Ishikawa (cell line): ENCODE measurements around the gene PLXNB1.
A peak's percentile ranks its signal among the peaks of the same experiment; 100 is the strongest.

Source experiments
- CEBPB ChIP-seq: IDR thresholded peaks from 2 replicates; pipeline ENCODE4 v1.6.1; 2012
- CREB1 ChIP-seq: IDR thresholded peaks from 2 replicates; pipeline ENCODE4 v1.6.1; 2012; ENCODE audit warnings: low read depth
- EGR1 ChIP-seq: IDR thresholded peaks from 2 replicates; pipeline ENCODE4 v1.6.1; 2012
- EP300 ChIP-seq: IDR thresholded peaks from 2 replicates; pipeline ENCODE4 v1.6.1; 2012; ENCODE audit warnings: borderline replicate concordance
- FOXM1 ChIP-seq: IDR thresholded peaks from 2 replicates; pipeline ENCODE4 v1.6.1; 2012; ENCODE audit warnings: low read depth, borderline replicate concordance
- MAX ChIP-seq: IDR thresholded peaks from 2 replicates; pipeline ENCODE4 v1.6.1; 2012
- NFIC ChIP-seq: IDR thresholded peaks from 2 replicates; pipeline ENCODE4 v1.6.1; 2012
- RAD21 ChIP-seq: IDR thresholded peaks from 2 replicates; pipeline ENCODE4 v1.6.1; 2012; ENCODE audit warnings: low read depth
- TAF1 ChIP-seq: IDR thresholded peaks from 2 replicates; pipeline ENCODE4 v1.6.1; 2012; ENCODE audit warnings: low read depth, mild to moderate bottlenecking
- TCF12 ChIP-seq: IDR thresholded peaks from 2 replicates; pipeline ENCODE4 v1.6.1; 2012; ENCODE audit warnings: low read depth
- TEAD4 ChIP-seq: IDR thresholded peaks from 2 replicates; pipeline ENCODE4 v1.6.1; 2012
- YY1 ChIP-seq: IDR thresholded peaks from 2 replicates; pipeline ENCODE4 v1.6.1; 2012; ENCODE audit warnings: low read depth
- ZBTB7A ChIP-seq: IDR thresholded peaks from 2 replicates; pipeline ENCODE4 v1.6.1; 2012; ENCODE audit warnings: low read depth
- TF ChIP-seq, protein P1 (sequence below): IDR thresholded peaks from 2 replicates; pipeline ENCODE4 v1.6.1; 2012
- TF ChIP-seq, protein P2 (sequence below): IDR thresholded peaks from 2 replicates; pipeline ENCODE4 v1.6.1; 2012; ENCODE audit warnings: low read depth, mild to moderate bottlenecking

PLXNB1 gene

GRCh38 chr3:48441940-48442339, 12.1 kb upstream of the PLXNB1 start:
- TF ChIP-seq FOXM1 (no peak), EGR1 (no peak), CEBPB (no peak), ZBTB7A (no peak), MAX (no peak), EP300 (no peak), TCF12 (no peak), TEAD4 (no peak), RAD21 (no peak), YY1 (no peak)
- TF ChIP-seq, protein P1, sequence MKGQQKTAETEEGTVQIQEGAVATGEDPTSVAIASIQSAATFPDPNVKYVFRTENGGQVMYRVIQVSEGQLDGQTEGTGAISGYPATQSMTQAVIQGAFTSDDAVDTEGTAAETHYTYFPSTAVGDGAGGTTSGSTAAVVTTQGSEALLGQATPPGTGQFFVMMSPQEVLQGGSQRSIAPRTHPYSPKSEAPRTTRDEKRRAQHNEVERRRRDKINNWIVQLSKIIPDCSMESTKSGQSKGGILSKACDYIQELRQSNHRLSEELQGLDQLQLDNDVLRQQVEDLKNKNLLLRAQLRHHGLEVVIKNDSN = no peak

GRCh38 chr3:48440590-48440958, 10.7 kb upstream of the PLXNB1 start:
- TF ChIP-seq MAX (no peak), FOXM1 (no peak), RAD21 (no peak), NFIC (no peak), TEAD4 (no peak), ZBTB7A (no peak), CREB1 (no peak), TAF1 (no peak), CEBPB (no peak), EGR1 (no peak), EP300 (no peak), TCF12 (no peak), YY1 (no peak)
- TF ChIP-seq, protein P1 = no peak
- TF ChIP-seq, protein P2, sequence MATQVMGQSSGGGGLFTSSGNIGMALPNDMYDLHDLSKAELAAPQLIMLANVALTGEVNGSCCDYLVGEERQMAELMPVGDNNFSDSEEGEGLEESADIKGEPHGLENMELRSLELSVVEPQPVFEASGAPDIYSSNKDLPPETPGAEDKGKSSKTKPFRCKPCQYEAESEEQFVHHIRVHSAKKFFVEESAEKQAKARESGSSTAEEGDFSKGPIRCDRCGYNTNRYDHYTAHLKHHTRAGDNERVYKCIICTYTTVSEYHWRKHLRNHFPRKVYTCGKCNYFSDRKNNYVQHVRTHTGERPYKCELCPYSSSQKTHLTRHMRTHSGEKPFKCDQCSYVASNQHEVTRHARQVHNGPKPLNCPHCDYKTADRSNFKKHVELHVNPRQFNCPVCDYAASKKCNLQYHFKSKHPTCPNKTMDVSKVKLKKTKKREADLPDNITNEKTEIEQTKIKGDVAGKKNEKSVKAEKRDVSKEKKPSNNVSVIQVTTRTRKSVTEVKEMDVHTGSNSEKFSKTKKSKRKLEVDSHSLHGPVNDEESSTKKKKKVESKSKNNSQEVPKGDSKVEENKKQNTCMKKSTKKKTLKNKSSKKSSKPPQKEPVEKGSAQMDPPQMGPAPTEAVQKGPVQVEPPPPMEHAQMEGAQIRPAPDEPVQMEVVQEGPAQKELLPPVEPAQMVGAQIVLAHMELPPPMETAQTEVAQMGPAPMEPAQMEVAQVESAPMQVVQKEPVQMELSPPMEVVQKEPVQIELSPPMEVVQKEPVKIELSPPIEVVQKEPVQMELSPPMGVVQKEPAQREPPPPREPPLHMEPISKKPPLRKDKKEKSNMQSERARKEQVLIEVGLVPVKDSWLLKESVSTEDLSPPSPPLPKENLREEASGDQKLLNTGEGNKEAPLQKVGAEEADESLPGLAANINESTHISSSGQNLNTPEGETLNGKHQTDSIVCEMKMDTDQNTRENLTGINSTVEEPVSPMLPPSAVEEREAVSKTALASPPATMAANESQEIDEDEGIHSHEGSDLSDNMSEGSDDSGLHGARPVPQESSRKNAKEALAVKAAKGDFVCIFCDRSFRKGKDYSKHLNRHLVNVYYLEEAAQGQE = no peak

DNA sequence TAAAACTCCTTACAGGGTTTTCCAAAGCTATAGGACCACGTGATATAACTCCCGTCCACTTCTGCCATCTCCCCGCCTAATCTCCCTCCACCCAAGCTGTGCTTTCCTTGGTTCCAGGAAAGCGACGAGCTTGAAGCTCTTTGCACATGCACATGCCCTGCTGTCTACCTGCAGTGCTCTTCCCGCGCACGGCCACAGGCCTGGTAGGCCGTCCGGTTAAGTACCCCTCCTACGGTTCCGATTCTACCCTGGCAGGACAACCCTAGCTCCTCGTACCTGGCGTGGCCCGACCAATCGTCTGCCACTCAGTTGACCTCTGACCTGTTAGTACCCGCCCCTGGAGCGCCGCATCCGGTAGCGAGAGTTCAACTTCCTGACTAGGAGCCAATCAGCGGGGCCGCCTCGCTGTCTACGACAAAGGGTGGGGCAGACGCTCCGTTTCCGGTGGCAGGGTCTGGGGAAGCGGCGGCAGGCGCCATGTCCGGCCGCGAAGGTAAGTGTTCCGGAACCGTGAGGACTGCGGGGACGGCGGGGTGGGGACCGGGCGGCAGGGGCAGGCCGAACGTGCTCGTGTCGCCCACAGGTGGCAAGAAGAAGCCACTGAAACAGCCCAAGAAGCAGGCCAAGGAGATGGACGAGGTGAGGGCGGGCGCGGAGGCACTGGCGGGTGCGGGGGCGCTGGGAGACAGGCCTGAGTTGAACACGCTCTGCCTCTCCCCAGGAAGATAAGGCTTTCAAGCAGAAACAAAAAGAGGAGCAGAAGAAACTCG, 10.1 kb upstream of the PLXNB1 start, which contains the start of the genes CCDC51 and TMA7:
CCDC51 (minus strand) TSS at position 300 of the 770 bp plus-strand sequence. CDS start 4,991 bp downstream, outside the sequence.
TMA7 (plus strand) TSS at position 438 of the 770 bp plus-strand sequence; CDS start at position 478, 40 bp downstream.
- TF ChIP-seq EGR1 = peak; percentile 19; the same call in 1 of the 2 replicates
- TF ChIP-seq, protein P1 = peak; percentile 82
- no peak for TF ChIP-seq ZBTB7A
- TF ChIP-seq CEBPB = no peak
- TF ChIP-seq MAX = peak; percentile 95
- TF ChIP-seq, protein P2 = no peak
- TF ChIP-seq TEAD4 = no peak
- no peak for TF ChIP-seq FOXM1
- peak; percentile 83 for TF ChIP-seq CREB1
- TF ChIP-seq YY1 = peak; percentile 91
- no peak for TF ChIP-seq TCF12
- TF ChIP-seq TAF1 = peak; percentile 68
- no peak for TF ChIP-seq NFIC
- 0 out of 2 replicates have a peak, but pooled peaks have one; percentile 12 for TF ChIP-seq EP300
- TF ChIP-seq RAD21 = no peak

DNA sequence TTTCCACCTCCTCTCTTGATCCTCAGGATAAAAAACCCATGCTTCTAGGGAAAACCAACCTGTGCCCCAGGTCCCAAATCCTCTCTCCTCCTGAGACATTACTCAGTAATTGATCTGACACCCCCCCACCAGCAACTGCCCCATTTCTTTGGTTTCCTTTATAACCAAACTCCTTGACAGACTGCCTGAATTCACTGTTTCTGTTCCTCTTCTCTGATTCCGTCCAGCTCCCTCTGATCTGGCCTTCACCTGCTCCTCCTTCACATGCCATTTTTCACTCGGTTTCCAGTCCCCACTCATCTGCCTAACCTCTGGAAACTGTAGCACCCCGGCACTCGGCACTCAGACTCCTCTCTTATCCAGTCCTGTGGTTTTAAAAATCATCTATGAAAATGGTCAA, 7.9 kb upstream of the PLXNB1 start:
- no peak for TF ChIP-seq EGR1

DNA sequence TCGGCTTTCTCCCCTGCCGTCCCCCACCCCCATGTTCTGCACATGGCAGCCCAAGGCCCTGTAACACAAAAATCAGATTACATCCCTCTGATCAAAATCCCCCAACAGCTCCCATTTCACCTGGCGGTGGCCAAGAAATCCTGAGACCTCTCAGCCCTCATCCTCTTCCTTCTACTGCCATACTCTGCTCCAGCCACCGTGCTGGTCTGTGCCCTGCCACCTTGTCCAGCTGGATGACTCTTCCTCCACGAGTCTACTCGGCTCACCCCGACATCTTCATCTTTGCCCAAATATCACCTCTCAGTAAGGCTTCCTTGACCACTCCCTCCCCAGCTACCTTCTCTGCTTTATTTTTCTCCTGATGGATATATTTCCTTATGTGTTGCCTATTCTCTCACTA, 7.0 kb upstream of the PLXNB1 start:
- no peak for TF ChIP-seq FOXM1
- TF ChIP-seq ZBTB7A = no peak
- TF ChIP-seq EGR1 = no peak
- no peak for TF ChIP-seq MAX
- TF ChIP-seq, protein P1 = no peak
- no peak for TF ChIP-seq YY1
- TF ChIP-seq EP300 = no peak
